HCT116 (cell line): ENCODE data around the gene GCNT1. TPM values are rescaled to one million over a fixed set of nuclear protein-coding genes. Genes with fewer than 3 reads are reported as not detected.

Experiments used
- ATAC-seq: fragments of 200-7000 bp; cut with Tn5 transposase; 2 replicates; pipeline ENCODE4 v1.9.1; 2020; ENCODE audit warnings: mild to moderate bottlenecking, moderate library complexity
- BruUV-seq: library from RNA; stranded (reverse); fragments of 400-500 nt; replicated peaks from 2 replicates; lab custom pipeline; 2021; lab: Mats Ljungman, UMichigan
- CTCF ChIA-PET: fragments of 300-600 bp; sonication (Branson Sonifier 250); formaldehyde crosslinking; loops from one replicate; lab custom pipeline; 2021; ENCODE audit warnings: antibody characterized with exemption; lab: Charles Lee
- POLR2A ChIA-PET: fragments of 300-600, 350-600 bp; sonication (Branson Sonifier 250); formaldehyde crosslinking; loops from one replicate; lab custom pipeline; 2021; ENCODE audit warnings: antibody characterized with exemption; lab: Charles Lee
- RAD21 ChIA-PET, 2 experiments: fragments of 300-600 bp; sonication (Branson Sonifier 250); formaldehyde crosslinking; loops; one replicate each; lab custom pipeline; 2023; ENCODE audit warnings: low total read pairs in 2 of 2; ENCODE audit not compliant: uncharacterized antibody in 2 of 2, unreplicated experiment in 2 of 2, low non-redundant PET in 1 of 2; lab: Charles Lee
- DNase-seq: peaks from one replicate; pipeline ENCODE4 v3.0.0-alpha.2; 2010; ENCODE audit warnings: low read depth, low spot score
- H2AFZ ChIP-seq: fragments of 200-600 bp; shearing (Covaris generic), sonication (generic); 2 replicates; pipeline ENCODE4 v1.6.1; 2017; ENCODE audit warnings: low read depth, mixed run types, mixed read lengths, antibody characterized with exemption, low read length; ENCODE audit not compliant: poor library complexity, severe bottlenecking
- H3K27ac ChIP-seq: 2 replicates; pipeline ENCODE4 v1.5.1; 2012; ENCODE audit warnings: low read depth, low read length
- H3K27me3 ChIP-seq: fragments of 200-600 bp; sonication (generic); 2 replicates; pipeline ENCODE4 v1.6.1; 2016; ENCODE audit warnings: mixed run types, low read length, mixed read lengths; ENCODE audit not compliant: insufficient read depth
- H3K36me3 ChIP-seq, 2 experiments: fragments of 200-500 bp in 1 of 2; fragments of 200-600 bp in 1 of 2; sonication (Bioruptor generic) in 1 of 2; sonication (generic) in 1 of 2; 2 replicates each; pipeline versions ENCODE4 v1.5.1 to v1.6.1; 2014 to 2016; ENCODE audit warnings: low read length in 2 of 2, inconsistent platforms in 1 of 2, mixed read lengths in 1 of 2, mixed run types in 1 of 2; ENCODE audit not compliant: insufficient read depth in 2 of 2, control insufficient read depth in 1 of 2
- H3K4me1 ChIP-seq, 2 experiments: fragments of 200-600 bp in 1 of 2; sonication (generic) in 1 of 2; 2 replicates each; pipeline versions ENCODE4 v1.5.1 to v1.6.1; 2012 to 2017; ENCODE audit warnings: low read length in 2 of 2, inconsistent platforms in 1 of 2, mild to moderate bottlenecking in 1 of 2, mixed read lengths in 1 of 2, mixed run types in 1 of 2, moderate library complexity in 1 of 2; ENCODE audit not compliant: insufficient read depth in 2 of 2, control insufficient read depth in 1 of 2
- H3K4me2 ChIP-seq: fragments of 200-600 bp; sonication (generic); 2 replicates; pipeline ENCODE4 v1.6.1; 2017; ENCODE audit warnings: mixed run types, low read length, mixed read lengths
- H3K4me3 ChIP-seq, 2 experiments: fragments of 200-600 bp in 1 of 2; sonication (generic) in 1 of 2; replicated peaks in 1 of 2; 2 replicates each; pipeline ENCODE4 v1.5.1; 2011 to 2016; ENCODE audit warnings: low read length in 2 of 2, control low read depth in 1 of 2, low read depth in 1 of 2, mild to moderate bottlenecking in 1 of 2, mixed read lengths in 1 of 2, mixed run types in 1 of 2
- H3K79me2 ChIP-seq: fragments of 200-600 bp; sonication (generic); 2 replicates; pipeline ENCODE4 v1.6.1; 2017; ENCODE audit warnings: mild to moderate bottlenecking, mixed run types, low read length, moderate library complexity, mixed read lengths; ENCODE audit not compliant: insufficient read depth
- H3K9ac ChIP-seq: fragments of 200-600 bp; sonication (generic); 2 replicates; pipeline ENCODE4 v1.6.1; 2016; ENCODE audit warnings: low read length, mixed read lengths
- H3K9me2 ChIP-seq: fragments of 200-600 bp; sonication (generic), shearing (Covaris generic); 2 replicates; pipeline ENCODE4 v1.6.1; 2017; ENCODE audit warnings: mixed run types, mild to moderate bottlenecking, moderate library complexity; ENCODE audit not compliant: insufficient read depth
- H3K9me3 ChIP-seq, 2 experiments: fragments of 200-500 bp in 1 of 2; fragments of 200-600 bp in 1 of 2; sonication (Bioruptor generic) in 1 of 2; sonication (generic) in 1 of 2; 2 replicates each; pipeline ENCODE4 v1.6.1; 2014 to 2017; ENCODE audit warnings: low read length in 2 of 2, mixed read lengths in 2 of 2, inconsistent platforms in 1 of 2, low read depth in 1 of 2, mild to moderate bottlenecking in 1 of 2, mixed run types in 1 of 2, moderate library complexity in 1 of 2; ENCODE audit not compliant: control insufficient read depth in 1 of 2, insufficient read depth in 1 of 2
- H4K20me1 ChIP-seq: fragments of 200-600 bp; sonication (generic), shearing (Covaris generic); 2 replicates; pipeline ENCODE4 v1.6.1; 2017; ENCODE audit warnings: mixed run types, mild to moderate bottlenecking, moderate library complexity; ENCODE audit not compliant: insufficient read depth
- ATF3 ChIP-seq: IDR thresholded peaks from 2 replicates; pipeline ENCODE4 v1.6.1; 2012
- CBX3 ChIP-seq: IDR thresholded peaks from 2 replicates; pipeline ENCODE4 v1.6.1; 2012; ENCODE audit warnings: low read depth
- CEBPB ChIP-seq: IDR thresholded peaks from 2 replicates; pipeline ENCODE4 v1.6.1; 2012; ENCODE audit warnings: low read depth
- CTCF ChIP-seq, 3 experiments: fragments of 200-600 bp in 1 of 3; sonication (generic) in 1 of 3; IDR thresholded peaks in 2 of 3; conservative IDR thresholded peaks in 1 of 3; 2 replicates each; pipeline ENCODE4 v1.5.1; 2012 to 2017; ENCODE audit warnings: low read depth in 2 of 3, low read length in 2 of 3, antibody characterized with exemption in 1 of 3, borderline replicate concordance in 1 of 3, control low read depth in 1 of 3, mild to moderate bottlenecking in 1 of 3, mixed read lengths in 1 of 3, mixed run types in 1 of 3, moderate library complexity in 1 of 3; ENCODE audit not compliant: insufficient read depth in 1 of 3
- EGR1 ChIP-seq: IDR thresholded peaks from 2 replicates; pipeline ENCODE4 v1.6.1; 2012; ENCODE audit warnings: low read depth
- ELF1 ChIP-seq: IDR thresholded peaks from 2 replicates; pipeline ENCODE4 v1.6.1; 2012; ENCODE audit warnings: low read depth, borderline replicate concordance
- EZH2 ChIP-seq: fragments of 200-600 bp; sonication (generic); IDR thresholded peaks from 2 replicates; pipeline ENCODE4 v1.6.1; 2017; ENCODE audit warnings: antibody characterized with exemption, mixed run types
- EZH2phosphoT487 ChIP-seq: fragments of 200-600 bp; IDR thresholded peaks from 2 replicates; pipeline ENCODE4 v1.6.1; 2018; ENCODE audit warnings: antibody characterized with exemption, borderline replicate concordance
- FOSL1 ChIP-seq: IDR thresholded peaks from 2 replicates; pipeline ENCODE4 v1.6.1; 2012; ENCODE audit warnings: low read depth
- JUND ChIP-seq: IDR thresholded peaks from 2 replicates; pipeline ENCODE4 v1.6.1; 2012
- MAX ChIP-seq: IDR thresholded peaks from 2 replicates; pipeline ENCODE4 v1.6.1; 2012
- POLR2AphosphoS5 ChIP-seq: IDR thresholded peaks from 2 replicates; pipeline ENCODE4 v1.6.1; 2011; ENCODE audit warnings: mild to moderate bottlenecking, low read depth, low read length, moderate library complexity
- RAD21 ChIP-seq: IDR thresholded peaks from 2 replicates; pipeline ENCODE4 v1.6.1; 2012; ENCODE audit warnings: low read depth, mild to moderate bottlenecking
- REST ChIP-seq: IDR thresholded peaks from 2 replicates; pipeline ENCODE4 v1.6.1; 2012; ENCODE audit warnings: low read depth
- SIN3A ChIP-seq: IDR thresholded peaks from 2 replicates; pipeline ENCODE4 v1.6.1; 2012; ENCODE audit warnings: low read depth
- SRF ChIP-seq: IDR thresholded peaks from 2 replicates; pipeline ENCODE4 v1.6.1; 2012; ENCODE audit warnings: low read depth
- YY1 ChIP-seq: IDR thresholded peaks from 2 replicates; pipeline ENCODE4 v1.6.1; 2011; ENCODE audit warnings: low read length, low read depth, moderate library complexity, mild to moderate bottlenecking; ENCODE audit not compliant: insufficient replicate concordance; ENCODE audit errors: extremely low read depth
- intact Hi-C: fragments of 100-400 bp; cut with micrococcal nuclease; formaldehyde crosslinking; loops from 2 replicates; pipeline ENCODE4 v1.10.0; 2022
- total RNA-seq: library from RNA; stranded (reverse); gene quantifications from one replicate; pipeline ENCODE4 v1.2.1, GENCODE V29; 2021; ENCODE audit not compliant: unreplicated experiment

Gene GCNT1
- total RNA-seq, 1 experiment from 2014 or later = 5.8 TPM

- no peaks in the 10 kb centered on the region for H3K9me3 ChIP-seq
- no peak overlapping the region for H3K9ac ChIP-seq
- no peaks in the 10 kb centered on the region for H3K36me3 ChIP-seq
- H2AFZ ChIP-seq = no peak overlapping the region
- H3K27ac ChIP-seq = no peak overlapping the region
- H3K79me2 ChIP-seq = no peaks in the 10 kb centered on the region
- no peaks in the 10 kb centered on the region for H3K27me3 ChIP-seq
- DNase-seq (no peak), ATAC-seq (no peak)
- no peaks in the 10 kb centered on the region for H3K4me1 ChIP-seq
- CTCF ChIA-PET = no interaction called here
- intact Hi-C loops = no loop called here
- BruUV-seq = no TSS peak
- TF ChIP-seq YY1 (no peak), REST (no peak), POLR2AphosphoS5 (no peak), SIN3A (no peak), RAD21 (no peak), CEBPB (no peak), CTCF (IDR thresholded peaks at IDR 0.05 in 2 of 3, conservative IDR thresholded peaks at IDR 0.05 in 1 of 3; ENCODE audit: borderline replicate concordance in 1 of 3, insufficient read depth in 1 of 3, low read depth in 2 of 3, low read length in 2 of 3) (no peak), ELF1 (no peak), JUND (no peak), EZH2 (no peak), SRF (no peak), EZH2phosphoT487 (no peak), EGR1 (no peak), FOSL1 (no peak), ATF3 (no peak), CBX3 (no peak), MAX (no peak)
- no peak overlapping the region for H3K4me2 ChIP-seq
- POLR2A ChIA-PET = no interaction called here
- no peak overlapping the region for H3K4me3 ChIP-seq
- H3K9me2 ChIP-seq = no peaks in the 10 kb centered on the region
- RAD21 ChIA-PET = no interaction called here
- H4K20me1 ChIP-seq = no peaks in the 10 kb centered on the region
Observed at GRCh38 chr9:76486151-76486550, 27.2 kb downstream of the GCNT1 start.
